ENCODE data around the gene ILF2. TPM values are rescaled to one million over a fixed set of nuclear protein-coding genes. Genes with fewer than 3 reads are reported as not detected.
"Not testable (repeated sequence)": the region's sequence is repeated elsewhere in the genome, so short reads cannot be mapped to it uniquely, and the experiment has no call there.

Gene ILF2
- polyA plus RNA-seq, 1 experiment, result 326 TPM

DNA sequence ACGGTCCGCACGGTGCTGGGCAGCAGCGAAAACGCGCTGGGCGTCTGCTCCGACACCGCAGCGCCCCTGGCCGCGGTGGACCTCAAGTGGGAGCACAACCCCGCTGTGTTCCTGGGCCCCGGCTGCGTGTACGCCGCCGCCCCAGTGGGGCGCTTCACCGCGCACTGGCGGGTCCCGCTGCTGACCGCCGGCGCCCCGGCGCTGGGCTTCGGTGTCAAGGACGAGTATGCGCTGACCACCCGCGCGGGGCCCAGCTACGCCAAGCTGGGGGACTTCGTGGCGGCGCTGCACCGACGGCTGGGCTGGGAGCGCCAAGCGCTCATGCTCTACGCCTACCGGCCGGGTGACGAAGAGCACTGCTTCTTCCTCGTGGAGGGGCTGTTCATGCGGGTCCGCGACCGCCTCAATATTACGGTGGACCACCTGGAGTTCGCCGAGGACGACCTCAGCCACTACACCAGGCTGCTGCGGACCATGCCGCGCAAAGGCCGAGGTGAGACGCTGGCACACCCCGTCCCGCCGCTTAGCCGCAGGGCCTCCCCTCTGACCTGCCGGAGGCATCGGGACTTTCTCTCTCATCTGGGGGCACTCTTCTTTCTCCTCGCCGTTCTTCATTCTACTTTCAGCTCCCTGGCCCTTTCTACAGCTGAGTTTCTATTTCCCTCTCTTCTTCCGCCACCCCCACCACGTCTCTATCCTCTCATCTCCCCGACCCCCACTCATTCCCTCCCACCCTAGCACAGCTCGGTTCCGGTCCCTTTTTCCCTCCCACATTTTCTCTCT is 8.7 kb upstream of the ILF2 start:
- peaks cover 57% of the 10 kb centered on the region for H3K27me3 ChIP-seq (ENCODE audit: control insufficient read depth, insufficient read depth, low read length)
- TF ChIP-seq, protein P1, sequence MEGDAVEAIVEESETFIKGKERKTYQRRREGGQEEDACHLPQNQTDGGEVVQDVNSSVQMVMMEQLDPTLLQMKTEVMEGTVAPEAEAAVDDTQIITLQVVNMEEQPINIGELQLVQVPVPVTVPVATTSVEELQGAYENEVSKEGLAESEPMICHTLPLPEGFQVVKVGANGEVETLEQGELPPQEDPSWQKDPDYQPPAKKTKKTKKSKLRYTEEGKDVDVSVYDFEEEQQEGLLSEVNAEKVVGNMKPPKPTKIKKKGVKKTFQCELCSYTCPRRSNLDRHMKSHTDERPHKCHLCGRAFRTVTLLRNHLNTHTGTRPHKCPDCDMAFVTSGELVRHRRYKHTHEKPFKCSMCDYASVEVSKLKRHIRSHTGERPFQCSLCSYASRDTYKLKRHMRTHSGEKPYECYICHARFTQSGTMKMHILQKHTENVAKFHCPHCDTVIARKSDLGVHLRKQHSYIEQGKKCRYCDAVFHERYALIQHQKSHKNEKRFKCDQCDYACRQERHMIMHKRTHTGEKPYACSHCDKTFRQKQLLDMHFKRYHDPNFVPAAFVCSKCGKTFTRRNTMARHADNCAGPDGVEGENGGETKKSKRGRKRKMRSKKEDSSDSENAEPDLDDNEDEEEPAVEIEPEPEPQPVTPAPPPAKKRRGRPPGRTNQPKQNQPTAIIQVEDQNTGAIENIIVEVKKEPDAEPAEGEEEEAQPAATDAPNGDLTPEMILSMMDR (IDR thresholded peaks at IDR 0.05; ENCODE audit: low read depth, low read length), result 0 out of 2 replicates have a peak, but pooled peaks have one; percentile 5
- DNase-seq (ENCODE audit: low read depth, low spot score), result no peak
- H3K27ac ChIP-seq (ENCODE audit: low read depth, low read length), result no peak overlapping the region
- no peaks in the 10 kb centered on the region; the same call in 1 of the 2 replicates for H3K9me3 ChIP-seq (ENCODE audit: control insufficient read depth, insufficient read depth, low read length)
- ChIA-PET POLR2A (interaction anchor here (0.6 kb wide), 1 partner anchor 106 kb away, joined by 3 read pairs; no protein-coding TSS in a partner anchor), CTCF (interaction anchor here (0.7 to 1.0 kb wide), 4 partner anchors 71 to 184 kb away, joined by 3 read pairs; no protein-coding TSS in a partner anchor)
- H3K4me3 ChIP-seq (ENCODE audit: low read depth, low read length), result peak overlapping the region; percentile 45

DNA sequence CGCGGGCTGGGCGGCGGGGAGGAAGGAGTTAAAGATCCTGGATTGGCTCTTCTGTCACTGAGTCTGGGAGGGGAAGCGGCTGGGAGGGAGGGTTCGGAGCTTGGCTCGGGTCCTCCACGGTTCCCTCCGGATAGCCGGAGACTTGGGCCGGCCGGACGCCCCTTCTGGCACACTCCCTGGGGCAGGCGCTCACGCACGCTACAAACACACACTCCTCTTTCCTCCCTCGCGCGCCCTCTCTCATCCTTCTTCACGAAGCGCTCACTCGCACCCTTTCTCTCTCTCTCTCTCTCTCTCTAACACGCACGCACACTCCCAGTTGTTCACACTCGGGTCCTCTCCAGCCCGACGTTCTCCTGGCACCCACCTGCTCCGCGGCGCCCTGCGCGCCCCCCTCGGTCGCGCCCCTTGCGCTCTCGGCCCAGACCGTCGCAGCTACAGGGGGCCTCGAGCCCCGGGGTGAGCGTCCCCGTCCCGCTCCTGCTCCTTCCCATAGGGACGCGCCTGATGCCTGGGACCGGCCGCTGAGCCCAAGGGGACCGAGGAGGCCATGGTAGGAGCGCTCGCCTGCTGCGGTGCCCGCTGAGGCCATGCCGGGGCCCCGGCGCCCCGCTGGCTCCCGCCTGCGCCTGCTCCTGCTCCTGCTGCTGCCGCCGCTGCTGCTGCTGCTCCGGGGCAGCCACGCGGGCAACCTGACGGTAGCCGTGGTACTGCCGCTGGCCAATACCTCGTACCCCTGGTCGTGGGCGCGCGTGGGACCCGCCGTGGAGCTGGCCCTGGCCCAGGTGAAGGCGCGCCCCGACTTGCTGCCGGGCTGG is 7.9 kb upstream of the ILF2 start, which contains the start of gene NPR1:
Gene NPR1 (plus strand): TSS at position 170 of the 818 bp plus-strand sequence. CDS start 421 bp downstream, at position 591.
- Histone ChIP-seq H3K9me3 (ENCODE audit: control insufficient read depth, insufficient read depth, low read length) (no peaks in the 10 kb centered on the region; the same call in 1 of the 2 replicates), H3K4me3 (ENCODE audit: low read depth, low read length) (peak within 1 kb of the TSS; percentile 45), H3K27me3 (ENCODE audit: control insufficient read depth, insufficient read depth, low read length) (peaks cover 56% of the 10 kb centered on the region), H3K27ac (ENCODE audit: low read depth, low read length) (no peak within 1 kb of the TSS)
- ChIA-PET CTCF (interaction anchor here (0.6 to 2.5 kb wide), 7 partner anchors 8 to 128 kb away, joined by 4 to 50 read pairs (median 6); partner anchors contain the start of gene CHTOP), POLR2A (no interaction called here)
- TF ChIP-seq, protein P1 (IDR thresholded peaks at IDR 0.05; ENCODE audit: low read depth, low read length), result no peak
- no peak for DNase-seq (ENCODE audit: low read depth, low spot score)

DNA sequence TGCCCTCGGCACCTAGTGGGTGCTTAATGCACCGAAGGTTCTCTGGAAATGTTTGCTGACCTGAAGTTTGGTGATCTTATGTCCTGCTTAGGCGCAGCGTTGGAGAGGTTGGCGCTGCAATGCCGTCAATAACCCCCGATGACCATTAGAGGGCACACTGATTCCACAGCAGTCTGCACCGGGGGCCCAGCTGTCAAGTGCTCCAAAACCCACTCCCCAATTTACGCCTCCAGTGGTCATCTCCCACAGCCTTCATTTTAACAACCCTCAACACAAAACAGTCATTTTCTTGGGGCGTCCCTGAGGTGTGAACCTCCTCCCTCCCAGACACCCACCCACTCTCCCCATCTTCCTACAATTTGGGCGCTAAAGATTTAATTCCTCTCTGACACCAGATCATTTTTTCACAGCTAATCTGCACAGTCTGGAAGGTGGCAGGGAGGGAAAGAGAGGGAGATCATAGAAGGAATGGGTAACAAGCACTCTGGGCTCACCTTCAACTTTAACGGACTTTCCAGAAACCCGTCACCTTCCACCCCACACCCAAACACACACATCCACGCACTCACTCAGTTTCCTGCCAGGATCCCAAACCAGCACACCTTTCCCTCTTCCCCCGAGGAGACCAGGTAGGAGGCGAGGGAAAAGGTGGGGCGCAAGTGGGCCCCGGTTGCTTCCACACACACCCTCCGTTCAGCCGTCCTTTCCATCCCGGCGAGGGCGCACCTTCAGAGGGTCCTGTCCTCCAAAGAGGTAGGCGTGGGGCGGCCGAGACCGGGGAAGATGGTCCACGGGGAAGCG is 7.1 kb upstream of the ILF2 start:
- TF ChIP-seq, protein P1 (IDR thresholded peaks at IDR 0.05; ENCODE audit: low read depth, low read length), result peak; percentile 96
- CTCF ChIA-PET, result interaction anchor here (0.6 to 2.5 kb wide), 24 partner anchors 9 to 311 kb away, joined by 3 to 50 read pairs (median 4); partner anchors contain the start of genes CHTOP and INTS3
- POLR2A ChIA-PET, result no interaction called here
- Histone ChIP-seq H3K27ac (ENCODE audit: low read depth, low read length) (no peak overlapping the region), H3K9me3 (ENCODE audit: control insufficient read depth, insufficient read depth, low read length) (no peaks in the 10 kb centered on the region; the same call in 1 of the 2 replicates), H3K4me3 (ENCODE audit: low read depth, low read length) (peak overlapping the region; percentile 45), H3K27me3 (ENCODE audit: control insufficient read depth, insufficient read depth, low read length) (peaks cover 50% of the 10 kb centered on the region)
- no peak for DNase-seq (ENCODE audit: low read depth, low spot score)

DNA sequence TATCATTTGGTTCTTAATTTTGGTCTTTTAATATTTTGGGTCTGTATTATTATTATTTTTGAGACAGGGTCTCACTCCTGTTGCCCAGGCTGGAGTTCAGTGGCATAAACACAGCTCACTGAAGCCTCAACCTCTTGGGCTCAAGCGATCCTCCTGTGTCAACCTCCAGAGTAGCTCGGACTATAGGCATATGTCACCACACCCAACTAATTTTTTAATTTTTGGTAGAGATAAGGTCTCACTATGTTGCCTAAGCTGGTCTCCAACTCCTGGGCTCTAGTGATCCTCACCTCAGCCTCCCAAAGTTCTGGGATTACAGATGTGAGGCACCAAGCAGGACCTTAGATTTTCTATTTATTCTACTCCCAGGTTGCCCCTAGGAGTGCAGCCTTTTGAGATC is 2.7 kb upstream of the ILF2 start:
- ChIA-PET POLR2A (interaction anchor here (0.7 kb wide), 1 partner anchor 317 kb away, joined by 6 read pairs; no protein-coding TSS in a partner anchor), CTCF (interaction anchor here (0.7 kb wide), 1 partner anchor 478 kb away, joined by 3 read pairs; no protein-coding TSS in a partner anchor)
- no peaks in the 10 kb centered on the region; the same call in 1 of the 2 replicates for H3K9me3 ChIP-seq (ENCODE audit: control insufficient read depth, insufficient read depth, low read length)
- TF ChIP-seq, protein P1 (IDR thresholded peaks at IDR 0.05; ENCODE audit: low read depth, low read length), result no peak
- H3K4me3 ChIP-seq (ENCODE audit: low read depth, low read length), result no peak overlapping the region
- H3K27ac ChIP-seq (ENCODE audit: low read depth, low read length), result no peak overlapping the region
- no peak for DNase-seq (ENCODE audit: low read depth, low spot score)
- H3K27me3 ChIP-seq (ENCODE audit: control insufficient read depth, insufficient read depth, low read length), result peaks cover 11% of the 10 kb centered on the region

DNA sequence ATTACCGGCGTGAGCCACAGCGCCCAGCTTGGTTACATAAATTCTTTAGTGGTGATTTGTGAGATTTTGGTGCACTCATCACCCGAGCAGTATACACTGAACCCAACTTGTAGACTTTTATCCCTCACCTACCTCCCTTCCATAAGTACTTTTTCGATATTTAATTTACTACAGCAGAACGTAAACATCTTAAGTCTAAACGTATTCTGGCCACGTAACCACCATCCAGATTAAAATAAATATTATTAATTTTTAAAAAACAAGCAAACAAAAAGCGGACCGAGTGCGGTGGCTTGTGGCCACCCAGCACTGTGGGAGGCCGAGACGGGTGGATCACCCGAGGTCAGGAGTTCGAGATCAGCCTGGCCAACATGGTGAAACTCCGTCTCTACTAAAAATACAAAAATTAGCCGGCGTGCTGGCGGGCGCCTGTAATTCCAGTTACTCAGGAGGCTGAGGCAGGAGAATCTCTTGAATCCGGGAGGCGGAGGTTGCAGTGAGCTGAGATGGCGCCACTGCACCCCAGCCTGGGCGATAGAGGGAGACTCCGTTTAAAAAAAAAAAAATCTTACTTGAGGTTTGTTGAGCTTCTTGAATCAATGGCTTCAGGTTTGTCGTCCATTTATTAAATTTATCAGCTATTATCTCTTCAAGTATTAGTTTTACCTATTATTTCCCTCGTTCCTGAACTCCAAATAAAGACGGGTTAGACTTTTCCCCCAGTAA is 998 bp upstream of the ILF2 start:
- H3K9me3 ChIP-seq (ENCODE audit: control insufficient read depth, insufficient read depth, low read length); H3K27me3 ChIP-seq (ENCODE audit: control insufficient read depth, insufficient read depth, low read length); DNase-seq (ENCODE audit: low read depth, low spot score): not testable (repeated sequence)
- H3K4me3 ChIP-seq (ENCODE audit: low read depth, low read length), result peak overlapping the region; percentile 52
- peak overlapping the region; percentile 84 for H3K27ac ChIP-seq (ENCODE audit: low read depth, low read length)
- ChIA-PET CTCF (interaction anchor here (0.6 to 1.8 kb wide), 8 partner anchors 26 to 315 kb away, joined by 3 to 13 read pairs (median 3); partner anchors contain the start of gene RAB13), POLR2A (interaction anchor here (0.7 to 1.2 kb wide), 5 partner anchors 38 to 319 kb away, joined by 3 to 7 read pairs (median 4); partner anchors contain the start of genes CHTOP and DENND4B)

Data from AG04450 (cell line).